HUDEP-2 (cell line): Measurements from ENCODE around the gene WSB1.

Experiments used
- DNase-seq, 76 experiments: peaks; one replicate each; lab custom pipeline; 2025; ENCODE audit not compliant: unreplicated experiment in 76 of 76; lab: John Stamatoyannopoulos, UW

Gene WSB1

DNA sequence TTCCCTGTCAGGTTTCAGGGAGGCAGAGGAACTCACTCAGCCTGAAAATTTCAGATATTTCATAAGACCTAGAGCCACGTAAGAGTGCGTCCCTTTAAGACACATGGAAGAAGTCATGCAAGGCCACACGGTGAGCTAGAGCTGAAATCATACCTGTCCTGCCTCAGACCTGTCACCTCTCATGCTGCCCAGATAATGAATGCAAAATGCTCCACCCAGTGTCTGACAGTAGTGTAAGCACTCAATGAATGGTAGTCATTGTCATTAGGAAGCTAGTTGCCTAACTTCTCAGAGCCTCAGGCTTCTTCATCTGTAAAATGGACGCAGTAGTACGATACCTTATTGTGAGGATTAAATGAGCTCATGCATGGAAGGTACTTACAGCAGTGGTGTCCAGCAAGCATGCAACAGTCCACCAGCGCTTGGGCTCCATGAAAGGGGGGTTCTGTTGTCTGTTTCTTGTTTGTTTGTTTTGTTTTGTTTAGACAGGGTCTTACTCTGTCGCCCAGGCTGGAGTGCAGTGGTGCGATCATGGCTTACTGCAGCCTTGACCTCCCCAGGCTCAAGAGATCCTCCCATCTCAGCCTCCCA lies 60.7 kb downstream of the WSB1 start:
- DNase-seq, result peak in 9 of 76 experiments; percentile 10 to 33 (median 24)

DNA sequence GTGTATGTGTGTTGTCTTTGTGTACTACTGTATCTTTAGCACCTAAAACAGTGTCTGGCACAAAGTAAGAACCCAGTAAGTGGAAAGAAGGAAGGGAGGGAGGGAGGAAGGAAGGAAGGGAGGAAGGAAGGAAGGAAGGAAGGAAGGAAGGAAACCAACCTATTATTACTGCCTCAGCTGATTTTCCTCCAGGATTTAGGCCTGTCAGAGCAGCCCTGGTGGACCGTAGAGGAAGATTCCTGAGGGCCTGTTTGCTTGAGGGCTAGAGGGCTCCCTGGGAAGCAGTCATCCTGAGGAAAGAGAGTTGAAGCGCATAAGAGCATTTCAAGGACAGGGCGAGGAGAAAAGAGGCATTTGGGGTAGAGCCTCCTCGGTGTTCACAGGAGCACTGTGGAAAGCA lies 61.5 kb downstream of the WSB1 start:
- DNase-seq, result no peak

DNA sequence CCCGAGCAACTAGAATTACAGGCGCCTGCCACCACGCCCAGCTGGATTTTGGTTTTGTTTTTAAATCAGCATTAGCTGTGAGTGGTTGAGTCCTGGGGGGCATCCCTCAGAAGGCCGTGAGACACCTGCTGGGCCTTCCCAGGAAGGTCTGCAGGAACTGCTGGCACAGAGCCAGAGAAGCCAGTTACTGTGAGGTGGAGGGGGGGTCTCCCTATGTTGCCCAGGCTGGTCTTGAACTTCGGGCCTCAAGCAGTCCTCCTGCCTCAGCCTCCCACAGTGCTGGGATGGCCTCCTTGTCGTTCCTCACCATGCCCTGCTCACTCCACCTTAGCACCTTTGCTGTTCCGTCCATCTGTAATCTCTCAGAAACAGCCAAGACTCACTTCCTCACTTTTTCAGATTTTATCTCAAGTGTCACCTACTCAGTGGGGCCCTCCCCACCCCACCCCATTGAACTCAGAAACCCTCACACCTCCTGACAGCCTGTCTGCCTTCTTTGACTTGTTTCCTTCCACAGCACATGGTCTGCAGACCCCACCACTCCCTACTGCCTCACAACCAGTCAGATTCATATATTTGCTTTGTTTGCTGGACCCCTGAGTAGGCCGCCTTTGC lies 62.3 kb downstream of the WSB1 start:
- DNase-seq, result peak in 6 of 76 experiments; percentile 7 to 45 (median 33)

DNA sequence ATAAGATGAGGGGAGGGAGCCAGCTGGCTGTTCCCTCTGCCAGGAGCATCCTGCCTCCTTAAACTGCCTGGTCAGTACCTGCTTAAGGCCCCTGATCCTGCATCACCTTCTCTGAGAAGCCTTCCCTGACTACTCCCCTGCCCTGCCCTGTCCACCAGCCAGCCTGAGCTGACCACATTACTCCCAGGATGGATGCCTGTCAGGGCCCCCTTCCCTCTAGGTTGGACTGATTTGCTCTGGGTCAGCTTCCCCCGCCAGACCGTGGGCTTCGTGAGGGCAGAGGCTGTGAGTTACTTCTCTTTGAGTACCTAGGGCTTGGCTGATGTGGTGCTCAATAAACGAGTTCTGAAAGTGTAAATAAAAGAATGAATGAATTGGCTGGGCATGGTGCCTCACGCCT lies 63.3 kb downstream of the WSB1 start:
- DNase-seq, result no peak

DNA sequence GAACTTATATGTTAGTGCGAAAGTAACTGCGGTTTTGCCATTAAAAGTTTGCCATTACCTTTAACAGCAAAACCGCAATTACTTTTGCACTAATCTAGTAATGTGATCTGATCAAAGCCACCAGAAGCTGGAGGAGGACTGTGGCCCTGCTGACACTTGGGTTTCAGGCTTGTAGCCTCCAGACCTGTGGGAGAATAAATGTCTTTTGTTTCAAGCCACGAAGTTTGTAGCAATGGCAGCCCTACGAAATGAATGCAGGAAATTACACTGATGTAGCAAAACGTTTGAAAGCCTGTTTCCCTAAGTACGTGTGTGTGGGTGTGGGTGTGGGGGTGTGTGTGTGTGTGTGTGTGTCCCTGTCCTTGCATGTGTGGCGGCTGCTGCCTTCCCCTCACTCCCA lies 66.6 kb downstream of the WSB1 start:
- DNase-seq, result peak in 18 of 76 experiments; percentile 7 to 61 (median 35)

DNA sequence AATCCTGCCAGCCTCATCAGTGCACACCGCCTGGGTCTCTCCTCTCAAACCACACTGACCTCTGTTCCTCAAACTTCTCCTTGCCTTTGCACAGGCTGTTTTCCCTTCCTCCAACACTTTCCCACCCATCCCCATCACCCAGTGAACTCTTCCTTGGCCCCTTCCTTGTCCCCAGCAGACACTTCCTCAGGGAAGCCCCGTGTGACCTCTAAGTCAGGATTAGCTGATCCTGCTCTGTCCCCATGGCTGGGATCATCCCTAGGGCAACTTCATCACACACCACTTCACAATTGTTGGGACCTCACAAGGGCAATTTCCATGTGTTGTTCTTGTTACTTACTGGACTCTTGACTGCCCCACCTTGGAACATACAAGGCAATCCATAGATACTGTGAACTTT lies 67.8 kb downstream of the WSB1 start:
- DNase-seq, result no peak

DNA sequence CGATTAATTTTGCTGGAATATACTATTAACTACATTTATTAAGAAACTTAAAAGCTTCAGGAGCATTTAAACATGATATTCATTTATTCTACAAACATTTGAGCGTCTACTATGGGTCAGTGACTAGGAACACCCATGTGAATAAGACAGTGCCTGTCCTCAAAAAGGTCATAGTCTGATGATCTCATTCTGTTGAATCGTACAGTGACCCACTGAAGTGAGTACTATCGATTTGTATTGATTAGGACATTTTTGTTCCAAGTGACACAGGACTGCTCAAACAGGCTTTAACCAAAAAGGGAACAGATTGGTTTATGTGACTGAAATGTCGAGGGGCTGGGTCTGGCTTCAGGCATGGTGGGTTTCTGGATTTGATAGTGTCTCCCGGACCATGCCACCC lies 68.6 kb downstream of the WSB1 start:
- no peak for DNase-seq

DNA sequence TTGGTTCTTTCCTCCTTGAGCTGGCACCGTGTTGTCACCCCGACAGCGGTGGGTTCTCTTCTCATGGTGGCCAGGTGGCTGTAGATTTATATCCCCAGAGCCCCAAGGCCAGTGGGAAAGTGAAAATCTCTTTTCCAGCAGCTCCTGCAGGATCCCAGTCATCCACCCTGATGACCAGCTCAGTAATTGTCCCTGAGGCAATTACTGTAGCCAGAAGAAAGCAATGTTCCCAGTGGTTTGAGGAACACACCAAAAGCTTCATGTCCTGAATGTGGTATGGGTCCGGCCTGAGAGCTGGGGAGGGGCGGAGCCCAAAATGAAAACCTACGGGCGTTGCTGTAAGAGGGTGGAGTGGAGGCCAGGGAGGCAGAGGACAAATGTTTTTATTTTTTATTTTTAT lies 69.0 kb downstream of the WSB1 start:
- DNase-seq, result peak in 1 of 76 experiments; percentile 13

DNA sequence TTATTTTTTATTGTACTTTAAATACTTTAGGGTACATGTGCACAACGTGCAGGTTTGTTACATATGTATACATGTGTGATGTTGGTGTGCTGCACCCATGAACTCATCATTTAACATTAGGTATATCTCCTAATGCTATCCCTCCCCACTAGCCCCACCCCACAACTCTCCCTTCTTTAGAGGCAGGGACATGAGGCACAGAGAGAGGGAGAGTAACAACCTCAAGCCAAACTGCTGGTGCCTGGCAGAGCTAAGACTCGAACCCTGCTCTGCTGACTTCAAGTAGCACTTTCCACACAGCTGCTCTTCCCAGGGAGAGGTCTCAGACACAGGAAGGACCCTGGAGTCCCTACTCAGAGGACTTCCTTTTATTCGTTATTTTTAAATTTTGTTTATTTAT lies 69.4 kb downstream of the WSB1 start:
- DNase-seq, result peak in 10 of 76 experiments; percentile 8 to 26 (median 14)
